NCI-H460 (cell line): ENCODE data around the gene KIF25. TPM values are rescaled to one million over a fixed set of nuclear protein-coding genes. Genes with fewer than 3 reads are reported as not detected.
"Not testable (repeated sequence)": the region's sequence is repeated elsewhere in the genome, so short reads cannot be mapped to it uniquely, and the experiment has no call there.

Experiments
- DNase-seq: peaks from one replicate; pipeline ENCODE4 v3.0.0-alpha.2; 2016; ENCODE audit warnings: low read depth; ENCODE audit errors: extremely low read depth
- total RNA-seq: library from RNA; depleted of rRNA; stranded (reverse); fragments of >200 nt; shearing (Covaris generic); gene quantifications from 2 replicates; pipeline ENCODE4 v1.2.3, GENCODE V29; 2014

The KIF25 gene
- total RNA-seq, 1 experiment from 2014 or later = not detected

DNA sequence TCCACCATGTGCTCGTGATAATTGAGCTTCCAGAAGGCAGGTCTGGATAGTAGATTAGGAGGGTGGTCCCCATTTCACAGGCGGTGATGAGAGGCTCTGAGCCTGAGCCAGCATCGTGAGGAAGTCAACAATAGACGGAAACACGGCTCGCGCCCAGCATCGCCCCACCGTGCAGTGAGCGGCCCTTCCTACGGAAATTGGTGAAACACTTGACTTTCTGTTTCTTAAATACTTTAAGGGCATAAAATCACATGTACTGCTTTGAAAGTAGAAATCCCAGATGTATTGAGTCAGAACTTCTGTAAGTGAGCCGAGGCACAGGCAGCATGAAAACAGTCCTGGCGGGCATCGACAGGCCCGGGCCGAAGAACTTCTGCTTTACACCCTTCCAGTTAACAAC, 4.3 kb upstream of the KIF25 start:
- no peak for DNase-seq

DNA sequence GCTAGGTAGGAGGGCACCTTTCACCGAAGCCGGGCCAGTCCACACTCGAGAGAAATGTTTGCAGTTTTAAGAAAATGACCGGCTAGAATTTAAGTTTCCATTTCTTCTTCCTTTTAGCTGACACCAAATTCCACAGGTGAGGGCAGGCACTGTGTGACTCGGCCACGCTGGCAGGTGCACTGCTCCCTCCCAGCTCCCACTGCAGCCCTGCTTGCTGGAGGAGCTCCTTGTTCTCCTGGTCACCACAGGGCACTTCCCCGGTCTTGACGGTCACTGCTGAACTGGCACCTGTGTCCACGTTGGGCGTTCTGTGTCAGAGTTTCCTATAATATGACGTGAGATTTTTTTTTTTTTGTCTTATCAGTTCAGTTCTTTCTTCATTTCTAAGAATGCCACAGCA, 3.6 kb upstream of the KIF25 start:
- no peak for DNase-seq

DNA sequence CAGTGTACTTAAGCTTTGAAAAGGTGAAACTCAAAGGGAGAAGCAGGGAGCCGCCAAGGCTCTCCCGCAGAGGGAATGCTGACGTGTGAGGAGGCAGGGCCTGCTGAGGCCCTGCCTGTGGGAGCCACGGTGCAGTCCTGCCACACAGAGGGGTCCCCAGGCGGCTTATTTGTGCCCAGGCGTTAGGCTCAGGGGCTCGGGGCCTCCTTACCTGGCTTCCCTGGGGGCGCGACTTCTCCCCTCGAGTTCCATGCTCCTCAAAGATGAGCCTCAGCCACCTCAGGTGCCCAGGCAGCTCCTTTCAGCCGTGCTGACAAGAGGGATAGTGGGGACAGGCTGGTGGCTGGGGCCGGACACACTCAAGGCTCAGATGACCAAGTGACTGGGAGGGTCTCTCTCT, 2.2 kb upstream of the KIF25 start:
- DNase-seq = no peak

DNA sequence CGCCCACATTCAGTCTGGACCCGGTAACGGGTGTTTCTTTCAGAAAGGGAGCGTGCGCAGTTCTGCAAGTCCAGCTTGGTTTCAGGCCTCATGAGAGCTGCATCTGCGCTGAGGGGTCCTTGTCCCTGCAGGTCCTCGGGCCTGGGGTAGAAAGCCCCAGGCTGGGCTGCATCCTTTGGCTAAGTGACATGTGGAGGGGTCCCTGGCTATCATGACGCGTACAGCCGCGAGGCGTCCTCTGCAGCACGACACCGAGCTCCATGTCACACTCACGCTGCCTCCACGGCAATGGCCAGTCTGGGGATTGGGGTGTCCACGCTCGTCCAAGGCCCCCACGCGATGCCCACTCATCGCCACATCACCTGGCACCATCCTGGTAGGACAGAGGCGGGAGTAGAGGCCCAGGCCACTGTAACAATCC, 1.7 kb upstream of the KIF25 start:
- DNase-seq = no peak

DNA sequence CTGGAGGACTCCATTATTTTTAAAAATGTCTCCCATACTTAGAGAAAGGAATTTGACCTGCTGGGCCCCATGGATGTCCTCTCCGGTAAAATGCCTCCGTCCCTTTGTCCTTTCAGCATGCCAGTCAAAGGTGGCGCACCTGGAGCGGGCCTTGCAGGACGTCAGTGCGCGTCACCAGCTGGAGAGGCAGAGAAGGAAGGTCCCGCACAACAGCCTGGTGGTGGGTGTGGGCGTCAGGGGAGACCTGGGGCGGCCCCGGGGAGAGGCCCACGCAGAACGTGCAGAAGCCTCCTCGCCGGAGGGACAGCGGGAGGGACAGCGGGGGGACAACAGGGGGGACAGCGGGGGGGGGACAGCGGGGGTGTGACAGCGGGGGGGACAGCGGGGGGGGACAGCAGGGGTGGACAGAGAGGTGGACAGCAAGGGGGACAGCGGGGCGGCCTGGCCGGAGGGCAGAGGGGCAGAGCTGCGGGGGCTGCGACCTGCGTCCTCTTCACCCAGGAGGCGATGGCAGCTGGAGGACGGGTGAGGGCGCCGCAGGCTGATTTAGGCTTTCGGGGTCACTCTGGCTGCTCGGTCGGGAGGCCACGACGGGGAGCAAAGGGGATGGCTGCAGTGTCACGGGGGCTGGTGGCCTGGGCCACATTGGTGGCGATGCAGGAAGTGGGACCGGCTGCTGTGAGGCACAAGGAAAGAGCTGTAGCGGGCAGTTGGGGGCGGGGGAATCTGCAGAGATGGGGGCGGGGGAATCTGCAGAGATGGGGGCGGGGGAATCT, 859 bp upstream of the KIF25 start:
- DNase-seq = no peak

- DNase-seq = no peak
These were observed 744 bp downstream of the KIF25 start for GRCh38 chr6:167998215-167998614.

- no peak for DNase-seq
These were observed 2.9 kb downstream of the KIF25 start for GRCh38 chr6:168000198-168001028.

GRCh38 chr6:168001029-168001332, 3.5 kb downstream of the KIF25 start:
- no peak for DNase-seq

DNA sequence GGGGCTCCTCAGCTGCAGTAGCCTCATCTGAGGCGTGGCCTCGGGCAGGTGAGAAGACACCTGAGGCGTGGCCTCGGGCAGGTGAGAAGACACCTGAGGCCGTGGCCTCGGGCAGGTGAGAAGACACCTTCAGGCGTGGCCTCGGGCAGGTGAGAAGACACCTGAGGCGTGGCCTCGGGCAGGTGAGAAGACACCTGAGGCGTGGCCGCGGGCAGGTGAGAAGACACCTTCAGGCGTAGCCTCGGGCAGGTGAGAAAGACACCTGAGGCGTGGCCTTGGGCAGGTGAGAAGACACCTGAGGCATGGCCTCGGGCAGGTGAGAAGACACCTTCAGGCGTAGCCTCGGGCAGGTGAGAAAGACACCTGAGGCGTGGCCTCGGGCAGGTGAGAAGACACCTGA, 4.0 kb downstream of the KIF25 start:
- DNase-seq = not testable (repeated sequence)

- DNase-seq = no peak
These were observed 5.3 kb downstream of the KIF25 start for GRCh38 chr6:168002804-168003203.

DNA sequence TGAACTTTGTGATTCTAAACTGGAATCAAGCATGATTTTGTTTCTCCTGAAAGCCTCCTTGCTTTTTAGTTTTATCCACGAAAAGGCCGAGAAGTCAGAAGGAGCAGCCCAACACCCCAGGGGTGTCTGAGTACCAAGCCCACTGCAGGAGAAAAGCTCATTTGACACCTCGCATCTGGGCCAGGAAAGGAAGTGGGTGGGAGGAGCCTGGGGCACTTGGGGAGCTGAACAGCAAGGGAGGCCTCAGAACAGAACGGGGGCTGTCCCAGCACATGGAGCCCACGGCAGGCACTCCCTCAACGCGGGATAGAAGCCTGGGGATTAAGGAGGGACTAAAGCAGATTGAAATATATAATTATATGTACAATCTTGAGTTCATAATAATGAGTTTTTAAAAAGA, 6.6 kb downstream of the KIF25 start:
- no peak for DNase-seq

DNA sequence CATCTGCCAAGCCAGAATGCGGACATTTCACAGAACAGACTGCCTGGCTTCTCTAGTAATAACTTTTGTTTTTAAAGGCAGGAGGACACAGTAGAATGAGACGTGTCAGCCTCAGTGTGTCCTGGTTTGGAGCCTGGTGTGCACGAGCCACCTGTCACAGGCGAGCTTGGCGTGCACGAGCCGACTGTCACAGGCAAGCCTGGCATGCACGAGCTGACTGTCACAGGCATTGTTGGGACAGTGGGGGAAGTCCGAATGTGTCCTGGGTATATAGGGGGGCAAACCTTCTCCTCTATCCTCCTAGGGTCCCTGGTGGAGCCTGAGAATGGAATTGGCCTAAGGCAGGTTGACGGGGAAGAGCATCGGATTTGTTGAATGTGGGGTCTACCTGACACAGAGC, 7.5 kb downstream of the KIF25 start:
- DNase-seq = no peak

- DNase-seq = no peak
These were observed 8.3 kb downstream of the KIF25 start for GRCh38 chr6:168005796-168006195.

GRCh38 chr6:168007592-168008338, 10.3 kb downstream of the KIF25 start:
- DNase-seq = no peak

DNA sequence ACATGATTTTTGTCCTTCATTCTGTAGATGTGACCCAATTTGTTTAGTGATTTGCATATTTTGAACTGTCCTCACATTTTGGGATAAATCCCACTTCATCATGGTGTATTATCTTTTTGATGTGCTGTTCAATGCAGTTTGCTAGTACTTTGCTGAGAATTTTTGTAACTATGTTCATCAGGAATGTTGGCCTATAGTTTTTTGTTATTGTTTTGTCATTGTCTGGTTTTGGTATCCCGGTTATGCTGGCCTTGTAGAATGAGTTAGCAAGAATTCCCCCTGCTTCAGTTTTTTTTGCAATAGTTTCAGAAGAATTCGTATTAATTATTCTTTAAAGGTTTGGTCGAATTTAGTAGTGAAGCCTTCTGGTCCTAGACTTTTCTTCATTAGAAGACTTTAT, 11.9 kb downstream of the KIF25 start:
- no peak for DNase-seq

DNA sequence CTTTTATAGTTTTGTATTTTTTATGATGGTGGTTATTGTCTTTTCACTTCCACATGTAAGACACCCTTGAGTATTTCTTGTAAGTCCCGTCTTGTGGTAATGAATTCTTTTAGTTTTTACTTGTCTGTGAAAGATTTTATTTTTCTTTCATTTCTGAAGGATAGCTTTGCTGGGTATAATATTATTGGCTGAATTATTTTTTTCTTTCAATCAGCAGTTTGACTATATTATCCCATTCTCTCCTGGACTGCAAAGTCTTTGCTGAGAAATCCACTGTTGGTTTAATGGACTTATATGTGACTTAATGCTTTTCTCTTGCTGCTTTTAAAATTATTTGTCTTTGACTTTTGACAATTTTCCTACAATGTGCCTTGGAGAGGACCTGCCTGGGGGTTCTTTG, 13.8 kb downstream of the KIF25 start:
- DNase-seq = no peak

- DNase-seq = no peak
These were observed 15.2 kb downstream of the KIF25 start for GRCh38 chr6:168012431-168013249.

DNA sequence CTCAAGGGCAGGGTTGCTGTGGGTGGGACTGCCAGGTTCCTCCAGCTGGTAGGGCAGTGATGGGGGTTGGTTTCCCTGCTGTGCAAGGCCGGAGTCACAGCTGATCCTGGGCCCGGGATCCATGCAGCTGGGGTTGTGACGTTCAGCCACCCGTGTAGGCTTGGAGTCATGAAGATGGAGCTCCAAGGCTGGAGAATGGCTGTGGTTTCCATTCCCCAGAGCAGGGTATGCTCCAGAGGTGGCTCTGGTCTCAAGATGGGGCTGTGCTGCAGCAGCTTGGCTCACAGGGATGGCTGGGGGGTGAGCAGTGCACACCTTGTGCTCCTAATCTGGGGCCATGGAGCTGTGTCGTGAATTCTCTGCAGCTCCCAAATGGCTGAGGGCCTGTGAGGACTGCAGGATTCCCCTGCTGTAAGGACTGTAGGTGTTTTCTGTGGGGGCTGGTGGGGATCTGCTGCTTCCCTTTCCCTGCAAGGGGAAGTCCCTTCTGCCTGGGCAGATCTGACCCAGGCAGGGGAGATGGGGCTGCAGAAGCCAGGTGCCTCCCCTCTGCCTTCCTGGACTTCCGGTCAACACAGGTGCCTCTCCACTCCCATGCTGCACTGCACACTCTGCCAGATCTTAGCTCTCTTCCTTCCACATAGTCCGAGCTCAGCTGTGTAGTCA, 15.9 kb downstream of the KIF25 start:
- no peak for DNase-seq

GRCh38 chr6:168014428-168014827, 17.0 kb downstream of the KIF25 start:
- no peak for DNase-seq

- no peak for DNase-seq
These were observed 17.5 kb downstream of the KIF25 start for GRCh38 chr6:168015009-168015408.
